Measurements from ENCODE around the gene SBNO2. TPM values are rescaled to one million over a fixed set of nuclear protein-coding genes. Genes with fewer than 3 reads are reported as not detected.

Gene SBNO2
- total and polyA plus RNA-seq, 2 donors (not counting 3 experiments of a cell fraction or from before 2014, with no cell fraction given) = 31.4 to 65.7 TPM

Other genes starting within 250 kb of the SBNO2 start
- gene ARID3A, start 248.2 kb downstream of the SBNO2 start, total RNA-seq = 10.8 and 13.2 TPM in 2 replicates
- 5.4 and 7.6 TPM in 2 replicates for gene ARID3A, start 248.2 kb downstream of the SBNO2 start, polyA plus RNA-seq
- gene WDR18, start 189.9 kb downstream of the SBNO2 start, total RNA-seq = 54.8 and 74.7 TPM in 2 replicates
- gene WDR18, start 189.9 kb downstream of the SBNO2 start, polyA plus RNA-seq = 102 and 151 TPM in 2 replicates
- gene GRIN3B, start 173.8 kb downstream of the SBNO2 start, total RNA-seq = 0.69 and 0.82 TPM in 2 replicates
- gene GRIN3B, start 173.8 kb downstream of the SBNO2 start, polyA plus RNA-seq = 0.43 and 0.81 TPM in 2 replicates
- gene TMEM259, start 153.1 kb downstream of the SBNO2 start, total RNA-seq = 142 and 147 TPM in 2 replicates
- 297 and 430 TPM in 2 replicates for gene TMEM259, start 153.1 kb downstream of the SBNO2 start, polyA plus RNA-seq
- gene RNU6-2, start 152.7 kb downstream of the SBNO2 start, total RNA-seq = not detected in 2 replicates
- gene RNU6-2, start 152.7 kb downstream of the SBNO2 start, polyA plus RNA-seq = not detected in 2 replicates
- gene CNN2, start 147.7 kb downstream of the SBNO2 start, total RNA-seq = 280 and 286 TPM in 2 replicates
- gene CNN2, start 147.7 kb downstream of the SBNO2 start, polyA plus RNA-seq = 185 and 207 TPM in 2 replicates
- 9.8 and 11.0 TPM in 2 replicates for gene ABCA7, start 134.2 kb downstream of the SBNO2 start, total RNA-seq
- 4.9 and 5.7 TPM in 2 replicates for gene ABCA7, start 134.2 kb downstream of the SBNO2 start, polyA plus RNA-seq
- 10.4 and 12.5 TPM in 2 replicates for gene ARHGAP45, start 107.1 kb downstream of the SBNO2 start, total RNA-seq
- 6.9 and 7.5 TPM in 2 replicates for gene ARHGAP45, start 107.1 kb downstream of the SBNO2 start, polyA plus RNA-seq
- gene POLR2E, start 78.9 kb downstream of the SBNO2 start, total RNA-seq = 252 and 272 TPM in 2 replicates
- 344 and 394 TPM in 2 replicates for gene POLR2E, start 78.9 kb downstream of the SBNO2 start, polyA plus RNA-seq
- gene GPX4, start 70.3 kb downstream of the SBNO2 start, total RNA-seq = 445 and 469 TPM in 2 replicates
- gene GPX4, start 70.3 kb downstream of the SBNO2 start, polyA plus RNA-seq = 1,136 and 1,398 TPM in 2 replicates
- 67.1 and 75.4 TPM in 2 replicates for gene STK11, start 31.5 kb upstream of the SBNO2 start, total RNA-seq
- gene STK11, start 31.5 kb upstream of the SBNO2 start, polyA plus RNA-seq = 39.4 and 48.3 TPM in 2 replicates
- gene CBARP, start 63.7 kb upstream of the SBNO2 start, total RNA-seq = 9.2 and 9.6 TPM in 2 replicates
- 3.5 and 4.4 TPM in 2 replicates for gene CBARP, start 63.7 kb upstream of the SBNO2 start, polyA plus RNA-seq
- 190 and 192 TPM in 2 replicates for gene ATP5F1D, start 67.5 kb upstream of the SBNO2 start, total RNA-seq
- gene ATP5F1D, start 67.5 kb upstream of the SBNO2 start, polyA plus RNA-seq = 167 and 236 TPM in 2 replicates
- gene MIDN, start 74.3 kb upstream of the SBNO2 start, total RNA-seq = 85.9 and 107 TPM in 2 replicates
- 20.0 and 23.6 TPM in 2 replicates for gene MIDN, start 74.3 kb upstream of the SBNO2 start, polyA plus RNA-seq
- 225 and 229 TPM in 2 replicates for gene CIRBP, start 95.1 kb upstream of the SBNO2 start, total RNA-seq
- 267 and 439 TPM in 2 replicates for gene CIRBP, start 95.1 kb upstream of the SBNO2 start, polyA plus RNA-seq
- 46.7 and 47.5 TPM in 2 replicates for gene FAM174C, start 101.3 kb upstream of the SBNO2 start, total RNA-seq
- gene FAM174C, start 101.3 kb upstream of the SBNO2 start, polyA plus RNA-seq = 83.9 and 127 TPM in 2 replicates
- 1.1 and 2.5 TPM in 2 replicates for gene EFNA2, start 111.6 kb upstream of the SBNO2 start, total RNA-seq
- gene EFNA2, start 111.6 kb upstream of the SBNO2 start, polyA plus RNA-seq = 0.52 and 0.99 TPM in 2 replicates
- 95.8 and 101 TPM in 2 replicates for gene NDUFS7, start 209.6 kb upstream of the SBNO2 start, total RNA-seq
- 224 and 352 TPM in 2 replicates for gene NDUFS7, start 209.6 kb upstream of the SBNO2 start, polyA plus RNA-seq
- gene GAMT, start 227.3 kb upstream of the SBNO2 start, total RNA-seq = 20.0 and 22.1 TPM in 2 replicates
- 36.9 and 46.8 TPM in 2 replicates for gene GAMT, start 227.3 kb upstream of the SBNO2 start, polyA plus RNA-seq
- gene DAZAP1, start 233.3 kb upstream of the SBNO2 start, total RNA-seq = 177 and 187 TPM in 2 replicates
- gene DAZAP1, start 233.3 kb upstream of the SBNO2 start, polyA plus RNA-seq = 50.1 and 51.5 TPM in 2 replicates

All from endothelial cell of umbilical vein (primary cell).